GM23248 (cell line): ENCODE measurements around the gene EFCAB8. TPM values are rescaled to one million over a fixed set of nuclear protein-coding genes. Genes with fewer than 3 reads are reported as not detected.

Experiments used
- DNase-seq: peaks from one replicate; pipeline ENCODE4 v3.0.0-alpha.2; 2015
- H2AFZ ChIP-seq: fragments of 200-600 bp; sonication (generic); 2 replicates; pipeline ENCODE4 v1.6.1; 2016; ENCODE audit warnings: antibody characterized with exemption
- H3F3A ChIP-seq: fragments of 200-600 bp; sonication (generic); 2 replicates; pipeline ENCODE4 v1.6.1; 2016; ENCODE audit warnings: mild to moderate bottlenecking, antibody characterized with exemption, mixed run types; ENCODE audit not compliant: insufficient read depth
- H3K27ac ChIP-seq: fragments of 200-600 bp; sonication (generic); 2 replicates; pipeline ENCODE4 v1.5.1; 2016; ENCODE audit warnings: mild to moderate bottlenecking
- H3K27me3 ChIP-seq: fragments of 200-600 bp; sonication (generic); replicated peaks from 2 replicates; pipeline ENCODE4 v1.6.1; 2016; ENCODE audit warnings: mild to moderate bottlenecking; ENCODE audit not compliant: insufficient read depth
- H3K36me3 ChIP-seq: fragments of 200-600 bp; sonication (generic); 2 replicates; pipeline ENCODE4 v1.6.1; 2016; ENCODE audit warnings: low read depth, mild to moderate bottlenecking
- H3K4me1 ChIP-seq: fragments of 200-600 bp; sonication (generic); 2 replicates; pipeline ENCODE4 v1.6.1; 2016; ENCODE audit warnings: mild to moderate bottlenecking; ENCODE audit not compliant: insufficient read depth
- H3K4me2 ChIP-seq: fragments of 200-600 bp; sonication (generic); one replicate; pipeline ENCODE4 v1.6.1; 2016; ENCODE audit warnings: mild to moderate bottlenecking; ENCODE audit not compliant: unreplicated experiment
- H3K4me3 ChIP-seq: fragments of 200-600 bp; sonication (generic); 2 replicates; pipeline ENCODE4 v1.5.1; 2016; ENCODE audit warnings: mild to moderate bottlenecking
- H3K79me2 ChIP-seq: fragments of 200-600 bp; sonication (generic); 2 replicates; pipeline ENCODE4 v1.6.1; 2016; ENCODE audit warnings: mild to moderate bottlenecking; ENCODE audit not compliant: insufficient read depth
- H3K9ac ChIP-seq: fragments of 200-600 bp; sonication (generic); 2 replicates; pipeline ENCODE4 v1.6.1; 2016; ENCODE audit warnings: mild to moderate bottlenecking
- H3K9me2 ChIP-seq: fragments of 200-600 bp; sonication (generic); 2 replicates; pipeline ENCODE4 v1.6.1; 2016; ENCODE audit warnings: mixed run types, mild to moderate bottlenecking, moderate library complexity; ENCODE audit not compliant: insufficient read depth
- H3K9me3 ChIP-seq: fragments of 200-600 bp; sonication (generic); one replicate; pipeline ENCODE4 v1.6.1; 2017; ENCODE audit warnings: low read depth
- H4K20me1 ChIP-seq: fragments of 200-600 bp; sonication (generic); 2 replicates; pipeline ENCODE4 v1.6.0; 2016; ENCODE audit not compliant: insufficient read depth
- EZH2 ChIP-seq: fragments of 200-600 bp; sonication (generic); IDR thresholded peaks from 2 replicates; pipeline ENCODE4 v1.6.1; 2018; ENCODE audit warnings: antibody characterized with exemption, mild to moderate bottlenecking; ENCODE audit not compliant: insufficient read depth, poor library complexity, severe bottlenecking
- EZH2phosphoT487 ChIP-seq: fragments of 200-600 bp; sonication (generic); IDR thresholded peaks from 2 replicates; pipeline ENCODE4 v1.6.1; 2018; ENCODE audit warnings: antibody characterized with exemption, moderate library complexity, mild to moderate bottlenecking, low read depth; ENCODE audit not compliant: insufficient read depth
- WGBS, 2 experiments: methylation state at CpG; one replicate each; pipeline ENCODE4 v1.1.6; 2015 to 2017; ENCODE audit warnings: low lambda C conversion rate in 2 of 2, low coverage in 1 of 2; ENCODE audit errors: missing lambda C conversion rate in 2 of 2; 5-methylcytosine and 5-hydroxymethylcytosine counted together
- in situ Hi-C: fragments of 300-500 bp; cut with MboI; formaldehyde crosslinking; loops from 2 replicates; pipeline ENCODE4 v1.15.0; 2020
- polyA plus RNA-seq: library from polyadenylated mRNA; unstranded; fragments of >200 nt; fragmentation: Nextera tagmentation; extraction: Ambion mirVana; gene quantifications from 2 replicates; pipeline ENCODE4 v1.2.1, GENCODE V29; 2016
- total RNA-seq: library from RNA; depleted of rRNA; stranded (reverse); fragments of >200 nt; shearing (Covaris generic); gene quantifications from 2 replicates; pipeline ENCODE4 v1.2.3, GENCODE V29; 2014; rRNA removed

EFCAB8 gene
- total and polyA plus RNA-seq, 2 experiments from 2014 or later = not detected

DNA sequence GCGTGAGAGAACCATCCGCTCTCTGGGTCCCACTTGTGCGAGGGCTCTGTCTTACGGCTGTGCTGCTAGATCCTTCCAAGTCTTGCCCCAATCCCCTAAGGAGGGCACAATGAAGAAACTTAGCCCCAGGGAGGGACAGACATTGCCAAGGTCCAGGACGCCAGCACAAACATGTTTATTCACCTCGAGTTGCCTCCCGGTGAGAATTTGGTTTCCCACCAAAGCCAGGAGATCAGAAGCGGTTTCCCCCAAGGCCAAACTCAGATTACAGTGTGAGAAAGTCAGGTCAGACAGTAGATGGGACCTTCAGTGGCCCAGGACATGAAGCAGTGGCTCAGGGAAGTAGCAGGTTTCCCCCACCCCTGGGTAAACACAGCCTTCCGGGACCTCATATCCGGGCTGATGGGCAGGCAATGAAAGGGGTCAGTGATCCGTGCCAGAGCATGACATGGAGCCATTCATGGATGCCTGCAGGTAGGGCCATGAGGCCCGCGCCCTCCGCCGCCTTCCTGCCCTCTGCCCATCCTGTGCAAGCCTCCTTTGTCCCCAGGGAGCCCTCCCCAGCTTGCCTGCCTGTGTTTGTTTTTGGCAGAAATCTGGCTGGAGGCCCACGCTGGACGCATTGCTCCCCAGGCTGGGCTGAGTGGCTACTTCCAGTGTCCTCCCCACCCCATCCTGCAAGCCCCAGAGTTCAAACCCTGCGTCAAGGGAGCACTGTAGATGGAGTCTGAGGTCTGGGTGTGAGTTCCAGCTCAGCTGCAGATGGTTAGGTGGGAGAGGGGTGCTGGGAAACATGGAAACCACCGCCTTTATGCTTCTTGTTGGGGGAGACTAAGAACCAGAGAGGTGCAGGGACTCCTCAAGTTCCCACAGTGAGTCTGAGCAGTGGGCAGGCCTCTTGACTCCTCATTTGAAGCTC is 150.8 kb downstream of the EFCAB8 start:
- no peak for DNase-seq
- no peaks in the 10 kb centered on the region for H3K9me3 ChIP-seq
- H3K27me3 ChIP-seq = peaks cover 26% of the 10 kb centered on the region
- H2AFZ ChIP-seq = no peak overlapping the region
- no peak overlapping the region for H3K9ac ChIP-seq
- no peak overlapping the region for H3K4me3 ChIP-seq
- no peaks in the 10 kb centered on the region for H4K20me1 ChIP-seq
- no peaks in the 10 kb centered on the region for H3F3A ChIP-seq
- H3K27ac ChIP-seq = no peak overlapping the region
- TF ChIP-seq EZH2phosphoT487 (no peak), EZH2 (no peak)
- 40 to 44% methylated on average over 19 of the region's 19 CpGs for WGBS, 2 experiments
- no peaks in the 10 kb centered on the region for H3K9me2 ChIP-seq
- H3K4me1 ChIP-seq = no peaks in the 10 kb centered on the region
- no peak overlapping the region for H3K4me2 ChIP-seq
- no peaks in the 10 kb centered on the region for H3K79me2 ChIP-seq
- H3K36me3 ChIP-seq = no peaks in the 10 kb centered on the region
- in situ Hi-C loops = no loop called here

DNA sequence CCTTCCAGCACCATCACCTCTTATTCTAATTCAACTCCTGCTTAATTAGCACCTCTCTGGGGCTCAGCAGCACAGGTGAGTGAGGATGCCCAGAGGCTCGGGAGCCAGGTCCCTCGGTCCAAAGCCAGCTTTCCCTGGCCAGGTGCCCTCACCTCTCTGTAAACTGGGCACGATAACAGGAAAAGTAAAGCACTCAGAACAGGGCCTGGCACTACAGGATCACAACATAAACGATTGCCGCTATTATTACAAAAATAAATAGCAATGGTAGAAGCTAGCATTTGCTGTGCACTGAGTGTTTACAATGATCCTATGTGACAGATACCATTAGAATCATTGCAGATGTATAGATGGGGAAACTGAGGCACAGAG is 151.4 kb downstream of the EFCAB8 start:
- no peak overlapping the region for H3K27ac ChIP-seq
- TF ChIP-seq EZH2 (no peak), EZH2phosphoT487 (no peak)
- 39 to 41% methylated on average over 5 of the region's 5 CpGs for WGBS, 2 experiments
- no peak overlapping the region for H3K9ac ChIP-seq
- H3F3A ChIP-seq = no peaks in the 10 kb centered on the region
- H3K4me3 ChIP-seq = no peak overlapping the region
- no peaks in the 10 kb centered on the region for H3K36me3 ChIP-seq
- no peak overlapping the region for H2AFZ ChIP-seq
- H3K4me1 ChIP-seq = no peaks in the 10 kb centered on the region
- H4K20me1 ChIP-seq = no peaks in the 10 kb centered on the region
- no peak overlapping the region for H3K4me2 ChIP-seq
- H3K9me3 ChIP-seq = no peaks in the 10 kb centered on the region
- peaks cover 32% of the 10 kb centered on the region for H3K27me3 ChIP-seq
- H3K79me2 ChIP-seq = no peaks in the 10 kb centered on the region
- DNase-seq = no peak
- no peaks in the 10 kb centered on the region for H3K9me2 ChIP-seq
- in situ Hi-C loops = no loop called here

DNA sequence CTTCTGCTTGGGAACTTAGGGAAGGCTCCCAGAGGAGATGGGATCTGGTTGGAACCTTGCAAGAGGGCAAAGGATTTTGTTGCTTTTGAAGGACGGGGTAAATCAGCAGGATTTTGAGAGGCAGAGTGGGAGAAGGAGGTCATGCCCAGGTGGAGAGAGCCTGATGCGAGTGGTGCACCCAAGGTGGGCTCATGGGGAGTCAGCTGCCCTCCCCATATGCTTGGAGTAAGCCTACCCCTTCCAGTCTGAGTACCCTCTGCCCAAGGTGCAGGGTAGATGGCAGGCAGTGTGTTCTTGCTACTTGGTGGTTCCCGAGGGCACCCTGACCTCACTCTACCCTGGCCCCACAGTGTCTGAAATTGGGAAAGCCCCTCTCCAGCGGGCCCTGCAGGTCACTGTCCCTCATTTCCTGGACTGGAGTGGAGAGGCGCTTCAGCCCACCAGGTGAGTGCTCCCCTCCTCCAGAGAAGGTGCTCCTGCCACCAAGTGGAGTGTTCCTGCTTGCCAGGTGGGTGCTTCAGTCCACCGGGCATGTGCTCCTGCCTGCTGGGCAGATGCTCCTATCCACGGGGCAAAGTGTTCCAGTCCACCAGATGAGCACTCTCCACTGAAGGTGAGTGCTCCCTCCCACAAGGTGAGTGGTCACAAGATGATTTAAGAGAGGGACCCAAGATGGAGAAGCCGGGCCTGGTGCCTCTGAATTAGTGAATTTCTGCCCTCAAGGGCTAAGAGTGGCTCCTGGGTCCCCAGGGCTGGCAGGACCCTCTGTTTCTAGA is 152.1 kb downstream of the EFCAB8 start:
- no peaks in the 10 kb centered on the region for H4K20me1 ChIP-seq
- H3F3A ChIP-seq = no peaks in the 10 kb centered on the region
- H3K27me3 ChIP-seq = peaks cover 32% of the 10 kb centered on the region
- DNase-seq = no peak
- 20 to 22% methylated on average over 8 of the region's 8 CpGs for WGBS, 2 experiments
- H3K4me2 ChIP-seq = no peak overlapping the region
- in situ Hi-C loops = no loop called here
- H2AFZ ChIP-seq = no peak overlapping the region
- TF ChIP-seq EZH2 = no peak
- TF ChIP-seq EZH2phosphoT487 = no peak
- no peaks in the 10 kb centered on the region for H3K9me2 ChIP-seq
- no peak overlapping the region for H3K4me3 ChIP-seq
- H3K9ac ChIP-seq = no peak overlapping the region
- H3K4me1 ChIP-seq = no peaks in the 10 kb centered on the region
- no peaks in the 10 kb centered on the region for H3K36me3 ChIP-seq
- no peaks in the 10 kb centered on the region for H3K9me3 ChIP-seq
- no peaks in the 10 kb centered on the region for H3K79me2 ChIP-seq
- H3K27ac ChIP-seq = no peak overlapping the region

Other genes starting within 250 kb of the EFCAB8 start
- not detected in 2 replicates for gene C20orf203, start 185.0 kb upstream of the EFCAB8 start, total RNA-seq
- not detected in 2 replicates for gene C20orf203, start 185.0 kb upstream of the EFCAB8 start, polyA plus RNA-seq
- gene COMMD7, start 115.5 kb upstream of the EFCAB8 start, total RNA-seq = 32.0 and 37.0 TPM in 2 replicates
- 68.8 and 72.5 TPM in 2 replicates for gene COMMD7, start 115.5 kb upstream of the EFCAB8 start, polyA plus RNA-seq
- gene DNMT3B, start 96.5 kb upstream of the EFCAB8 start, total RNA-seq = 1.5 and 2.0 TPM in 2 replicates
- 0.81 and 0.85 TPM in 2 replicates for gene DNMT3B, start 96.5 kb upstream of the EFCAB8 start, polyA plus RNA-seq
- gene MAPRE1, start 39.0 kb upstream of the EFCAB8 start, total RNA-seq = 91.3 and 94.8 TPM in 2 replicates
- 77.4 and 82.8 TPM in 2 replicates for gene MAPRE1, start 39.0 kb upstream of the EFCAB8 start, polyA plus RNA-seq
- not detected in 2 replicates for gene SUN5, start 145.5 kb downstream of the EFCAB8 start, total RNA-seq
- gene SUN5, start 145.5 kb downstream of the EFCAB8 start, polyA plus RNA-seq = not detected in 2 replicates
- gene BPIFB2, start 148.8 kb downstream of the EFCAB8 start, total RNA-seq = not detected in 2 replicates
- gene BPIFB2, start 148.8 kb downstream of the EFCAB8 start, polyA plus RNA-seq = not detected in 2 replicates
- gene BPIFB6, start 172.7 kb downstream of the EFCAB8 start, total RNA-seq = not detected in 2 replicates
- not detected in 2 replicates for gene BPIFB6, start 172.7 kb downstream of the EFCAB8 start, polyA plus RNA-seq
- not detected in 2 replicates for gene BPIFB3, start 195.0 kb downstream of the EFCAB8 start, total RNA-seq
- gene BPIFB3, start 195.0 kb downstream of the EFCAB8 start, polyA plus RNA-seq = not detected in 2 replicates
- gene BPIFB4, start 220.7 kb downstream of the EFCAB8 start, total RNA-seq = not detected in 2 replicates
- gene BPIFB4, start 220.7 kb downstream of the EFCAB8 start, polyA plus RNA-seq = not detected in 2 replicates